ENCODE results near the gene NT5C2. TPM values are rescaled to one million over a fixed set of nuclear protein-coding genes. Genes with fewer than 3 reads are reported as not detected.

Gene NT5C2
- total RNA-seq, 4 donors from 2014 or later: 28.4 to 51.5 (median 33.2) TPM

DNA sequence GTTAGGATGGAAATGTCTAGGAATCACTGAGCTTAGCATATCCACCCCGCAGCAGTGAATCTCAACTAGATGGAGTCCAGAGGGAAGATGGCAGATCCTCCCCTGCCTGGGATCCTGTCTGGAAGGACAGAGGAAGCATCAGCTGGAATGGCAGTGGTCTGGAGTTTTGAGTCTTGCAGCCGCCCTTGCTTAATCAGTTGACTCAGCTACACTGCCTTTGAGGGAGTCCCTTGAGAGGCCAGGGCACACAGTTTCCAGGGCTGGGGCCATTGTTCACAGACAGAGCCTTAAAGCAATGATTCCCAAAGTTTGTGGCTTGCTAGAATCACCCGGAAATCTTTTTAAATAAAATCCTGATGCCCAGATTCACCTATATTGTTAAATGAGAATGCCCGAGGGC lies 128.1 kb downstream of the NT5C2 start:
- Histone ChIP-seq H3K27me3 (no peaks in the 10 kb centered on the region), H3K4me1 (peaks cover 6% of the 10 kb centered on the region), H3K4me3 (no peak overlapping the region), H3K36me3 (no peaks in the 10 kb centered on the region), H3K27ac (no peak overlapping the region), H3K9me3 (no peaks in the 10 kb centered on the region)
- TF ChIP-seq POLR2A (IDR thresholded peaks at IDR 0.05): no peak
- TF ChIP-seq, protein P1, sequence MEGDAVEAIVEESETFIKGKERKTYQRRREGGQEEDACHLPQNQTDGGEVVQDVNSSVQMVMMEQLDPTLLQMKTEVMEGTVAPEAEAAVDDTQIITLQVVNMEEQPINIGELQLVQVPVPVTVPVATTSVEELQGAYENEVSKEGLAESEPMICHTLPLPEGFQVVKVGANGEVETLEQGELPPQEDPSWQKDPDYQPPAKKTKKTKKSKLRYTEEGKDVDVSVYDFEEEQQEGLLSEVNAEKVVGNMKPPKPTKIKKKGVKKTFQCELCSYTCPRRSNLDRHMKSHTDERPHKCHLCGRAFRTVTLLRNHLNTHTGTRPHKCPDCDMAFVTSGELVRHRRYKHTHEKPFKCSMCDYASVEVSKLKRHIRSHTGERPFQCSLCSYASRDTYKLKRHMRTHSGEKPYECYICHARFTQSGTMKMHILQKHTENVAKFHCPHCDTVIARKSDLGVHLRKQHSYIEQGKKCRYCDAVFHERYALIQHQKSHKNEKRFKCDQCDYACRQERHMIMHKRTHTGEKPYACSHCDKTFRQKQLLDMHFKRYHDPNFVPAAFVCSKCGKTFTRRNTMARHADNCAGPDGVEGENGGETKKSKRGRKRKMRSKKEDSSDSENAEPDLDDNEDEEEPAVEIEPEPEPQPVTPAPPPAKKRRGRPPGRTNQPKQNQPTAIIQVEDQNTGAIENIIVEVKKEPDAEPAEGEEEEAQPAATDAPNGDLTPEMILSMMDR (IDR thresholded peaks at IDR 0.05): no peak
- TF ChIP-seq POLR2AphosphoS5 (IDR thresholded peaks at IDR 0.05): no peak
- TF ChIP-seq EP300 (IDR thresholded peaks at IDR 0.05): no peak
- no peak for DNase-seq (ENCODE audit: low spot score in 2 of 2)
- WGBS: 89% methylated on average over 4 of the region's 4 CpGs

DNA sequence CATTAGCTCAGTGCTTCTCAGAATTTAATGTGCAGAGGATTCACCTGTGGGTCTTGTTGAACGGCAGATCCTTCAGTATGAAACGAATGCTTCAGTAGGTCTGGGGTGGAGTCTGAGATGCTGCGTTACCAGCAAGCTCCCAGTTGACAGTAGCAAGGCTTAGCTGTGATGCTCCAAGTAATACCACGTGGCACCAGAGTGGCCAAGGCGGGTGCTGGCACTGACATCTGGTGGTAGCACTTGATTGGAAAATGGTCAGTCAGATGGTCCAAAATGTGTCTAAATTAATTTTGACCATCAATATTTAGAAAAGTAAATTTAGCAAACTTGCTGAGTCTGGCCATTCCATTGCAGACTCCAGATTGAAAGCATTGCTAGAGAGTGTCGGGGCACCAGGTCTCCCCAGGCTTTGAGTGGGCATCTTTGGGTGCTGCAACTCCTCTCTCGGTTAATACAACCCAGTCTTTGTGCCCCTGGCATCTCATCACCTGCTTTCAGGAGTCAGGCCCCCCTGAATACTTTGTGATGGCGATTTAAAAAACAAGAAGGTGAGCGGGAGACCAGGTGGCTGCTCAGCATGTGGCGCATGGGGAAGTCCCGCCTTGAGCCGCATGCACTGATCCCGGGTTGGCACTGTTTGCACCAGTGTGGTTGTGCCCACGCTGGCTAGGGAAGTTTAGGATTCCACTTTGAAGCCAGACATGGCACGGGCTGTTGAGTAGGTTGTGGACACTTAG lies 130.1 kb downstream of the NT5C2 start:
- no peaks in the 10 kb centered on the region for H3K27me3 ChIP-seq
- H3K9me3 ChIP-seq: no peaks in the 10 kb centered on the region
- H3K36me3 ChIP-seq: no peaks in the 10 kb centered on the region
- no peak for DNase-seq (ENCODE audit: low spot score in 2 of 2)
- H3K4me3 ChIP-seq: no peak overlapping the region
- no peak overlapping the region for H3K27ac ChIP-seq
- TF ChIP-seq POLR2A (IDR thresholded peaks at IDR 0.05) (no peak), POLR2AphosphoS5 (IDR thresholded peaks at IDR 0.05) (no peak), EP300 (IDR thresholded peaks at IDR 0.05) (no peak)
- TF ChIP-seq, protein P1 (IDR thresholded peaks at IDR 0.05): no peak
- 85% methylated on average over 15 of the region's 15 CpGs for WGBS
- no peaks in the 10 kb centered on the region for H3K4me1 ChIP-seq

DNA sequence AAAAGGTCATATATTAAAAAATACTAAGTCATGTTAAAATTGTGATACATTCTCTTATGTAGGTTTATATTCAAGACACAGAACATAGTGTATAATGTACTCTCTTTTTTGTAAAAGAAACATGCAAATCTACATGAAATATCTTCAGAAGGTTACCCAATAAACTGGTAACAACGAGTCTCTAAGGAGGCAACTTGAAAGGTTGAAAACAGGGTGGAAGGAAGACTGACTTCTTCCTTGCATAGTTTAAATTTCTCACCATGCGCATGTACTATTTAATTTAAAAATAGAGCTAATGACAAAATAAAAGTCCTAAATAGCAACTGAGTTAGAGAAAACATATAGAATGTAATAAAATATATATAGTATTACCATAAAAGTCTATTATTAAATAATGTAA lies 132.5 kb downstream of the NT5C2 start:
- no peak overlapping the region for H3K4me3 ChIP-seq
- no peak overlapping the region for H3K27ac ChIP-seq
- 84% methylated on average over 2 of the region's 2 CpGs for WGBS
- no peaks in the 10 kb centered on the region for H3K27me3 ChIP-seq
- TF ChIP-seq POLR2A (IDR thresholded peaks at IDR 0.05): no peak
- TF ChIP-seq, protein P1 (IDR thresholded peaks at IDR 0.05): no peak
- no peak for TF ChIP-seq EP300 (IDR thresholded peaks at IDR 0.05)
- TF ChIP-seq POLR2AphosphoS5 (IDR thresholded peaks at IDR 0.05): no peak
- peaks cover 6% of the 10 kb centered on the region for H3K36me3 ChIP-seq
- no peaks in the 10 kb centered on the region for H3K4me1 ChIP-seq
- no peaks in the 10 kb centered on the region for H3K9me3 ChIP-seq
- DNase-seq (ENCODE audit: low spot score in 2 of 2): no peak

DNA sequence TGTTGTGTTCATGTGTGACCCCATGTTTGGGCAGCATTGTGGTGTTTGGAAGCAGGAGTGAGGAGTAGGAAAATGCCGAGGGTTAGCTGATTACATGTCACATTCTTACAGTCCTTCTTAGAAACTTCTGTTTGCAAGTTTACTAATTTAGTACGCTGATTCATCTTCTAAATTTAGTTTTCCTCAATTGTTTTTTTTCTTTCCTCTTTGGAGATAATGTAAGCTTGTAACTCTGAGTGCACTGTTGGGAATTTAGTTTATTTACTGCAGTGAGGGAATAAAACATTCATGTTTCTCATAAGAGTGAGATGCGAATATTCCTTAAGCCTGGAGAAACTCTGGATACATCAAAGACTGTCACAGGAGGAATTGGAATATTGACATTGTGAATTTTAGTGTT lies 135.0 kb downstream of the NT5C2 start:
- Histone ChIP-seq H3K9me3 (no peaks in the 10 kb centered on the region), H3K36me3 (peaks cover 6% of the 10 kb centered on the region), H3K27ac (no peak overlapping the region), H3K27me3 (no peaks in the 10 kb centered on the region), H3K4me1 (no peaks in the 10 kb centered on the region), H3K4me3 (no peak overlapping the region)
- whole genome bisulfite sequencing: 88% methylated on average over 3 of the region's 3 CpGs
- no peak for DNase-seq (ENCODE audit: low spot score in 2 of 2)
- TF ChIP-seq, protein P1 (IDR thresholded peaks at IDR 0.05): no peak
- TF ChIP-seq POLR2A (IDR thresholded peaks at IDR 0.05) (no peak), POLR2AphosphoS5 (IDR thresholded peaks at IDR 0.05) (no peak), EP300 (IDR thresholded peaks at IDR 0.05) (no peak)

DNA sequence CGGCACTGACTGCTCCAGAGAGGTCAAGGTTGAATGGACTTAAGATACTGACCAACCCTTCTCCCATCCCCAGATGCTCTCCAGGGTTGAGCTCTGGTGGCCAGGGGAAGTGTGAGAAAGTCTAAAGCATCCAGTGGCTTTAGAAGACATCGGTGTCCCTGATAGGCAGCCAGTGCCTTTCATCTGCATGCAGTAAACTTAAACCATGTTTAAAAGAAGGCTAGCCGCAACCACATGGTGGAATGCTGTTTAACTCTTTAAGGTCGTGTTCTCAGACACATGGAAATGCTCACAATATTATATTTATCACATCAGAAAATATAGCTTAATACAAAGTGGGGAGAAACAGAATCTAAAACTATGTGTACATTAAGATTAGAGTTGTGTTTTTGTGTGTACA lies 138.0 kb downstream of the NT5C2 start:
- TF ChIP-seq EP300 (IDR thresholded peaks at IDR 0.05) (no peak), POLR2AphosphoS5 (IDR thresholded peaks at IDR 0.05) (no peak), POLR2A (IDR thresholded peaks at IDR 0.05) (no peak)
- TF ChIP-seq, protein P1 (IDR thresholded peaks at IDR 0.05): no peak
- Histone ChIP-seq H3K4me3 (no peak overlapping the region), H3K36me3 (peaks cover 6% of the 10 kb centered on the region), H3K4me1 (no peaks in the 10 kb centered on the region), H3K27ac (no peak overlapping the region), H3K9me3 (no peaks in the 10 kb centered on the region), H3K27me3 (no peaks in the 10 kb centered on the region)
- DNase-seq (ENCODE audit: low spot score in 2 of 2): no peak
- 60% methylated on average over 4 of the region's 4 CpGs for WGBS
